Aorta (tissue), 5 donors: ENCODE data around the gene PKP3. TPM values are rescaled to one million over a fixed set of nuclear protein-coding genes. Genes with fewer than 3 reads are reported as not detected.

Source experiments
- ATAC-seq: fragments of 200-7000 bp; cut with Tn5 transposase; one replicate; pipeline ENCODE4 v1.9.1; 2022; ENCODE audit warnings: moderate library complexity; ENCODE audit not compliant: low FRiP score
- DNase-seq, 2 donors: peaks; one replicate each; pipeline ENCODE4 v3.0.0-alpha.2; 2020
- H3K27ac ChIP-seq, 2 donors: one replicate each; pipeline ENCODE4 v1.5.1; 2013; ENCODE audit warnings: low read length in 2 of 2, mild to moderate bottlenecking in 2 of 2, moderate library complexity in 2 of 2, control low read depth in 1 of 2, inconsistent platforms in 1 of 2, low read depth in 1 of 2
- H3K27me3 ChIP-seq, 2 donors: one replicate each; pipeline ENCODE4 v1.6.1; 2013; ENCODE audit warnings: control low read depth in 1 of 2, low read length in 1 of 2, mild to moderate bottlenecking in 1 of 2, moderate library complexity in 1 of 2; ENCODE audit not compliant: insufficient read depth in 2 of 2, control insufficient read depth in 1 of 2
- H3K36me3 ChIP-seq, 2 donors: one replicate each; pipeline ENCODE4 v1.6.1; 2013; ENCODE audit warnings: control low read depth in 1 of 2, low read length in 1 of 2, mild to moderate bottlenecking in 1 of 2; ENCODE audit not compliant: insufficient read depth in 2 of 2, control insufficient read depth in 1 of 2
- H3K4me1 ChIP-seq, 2 donors: one replicate each; pipeline ENCODE4 v1.6.1; 2013; ENCODE audit warnings: low read length in 2 of 2, control low read depth in 1 of 2, mild to moderate bottlenecking in 1 of 2, moderate library complexity in 1 of 2; ENCODE audit not compliant: insufficient read depth in 2 of 2, control insufficient read depth in 1 of 2
- H3K4me3 ChIP-seq, 2 donors: one replicate each; pipeline ENCODE4 v1.5.1; 2013; ENCODE audit warnings: low read length in 2 of 2, control low read depth in 1 of 2, mild to moderate bottlenecking in 1 of 2
- H3K9me3 ChIP-seq: one replicate; pipeline ENCODE4 v1.6.1; 2013; ENCODE audit warnings: mild to moderate bottlenecking, low read length; ENCODE audit not compliant: control insufficient read depth
- WGBS, 2 donors: extraction: QIAGEN DNeasy Blood & Tissue Kit; methylation state at CpG; one replicate each; pipeline ENCODE4 v1.1.7; 2013; 5-methylcytosine and 5-hydroxymethylcytosine counted together
- intact Hi-C, 2 donors: fragments of 100-400 bp; cut with DNase I; formaldehyde crosslinking; loops; one replicate each; pipeline versions ENCODE4 v1.14.2 to v1.15.0; 2022
- polyA plus RNA-seq, 2 donors: library from polyadenylated mRNA; stranded (reverse); fragments of 200-250 nt; gene quantifications; one replicate each; pipeline ENCODE4 v1.2.3, GENCODE V29; 2013
- total RNA-seq, 2 donors: library from RNA; stranded (reverse); fragmentation: NEBNext Ultra II Directional; extraction: Animal tissue kit (Norgen Biotek cat#: 25700); gene quantifications; one replicate each; pipeline ENCODE4 v1.2.1, GENCODE V29; 2021
- donor health status: healthy with polysubstance abuse.
- donor health status: Bipolar disorder and iron deficiency.
- donor health status: DM: no; HTN: no; CAD: no.
- donor health status: DM: no; HTN: no; CAD: no.
- donor health status: DM: yes; HTN: yes; CAD: no.

The PKP3 gene
- total and polyA plus RNA-seq, 4 donors = 0.05 to 10.9 (median 0.42) TPM; not detected in 1

GRCh38 chr11:375065-376025 is 18.7 kb upstream of the PKP3 start:
- intact Hi-C loops = no loop called here
- DNase-seq = no peak
- no peak overlapping the region for H3K27ac ChIP-seq
- H3K36me3 ChIP-seq = no peaks in the 10 kb centered on the region
- no peak for ATAC-seq
- no peaks in the 10 kb centered on the region for H3K27me3 ChIP-seq
- no peak overlapping the region for H3K4me3 ChIP-seq
- WGBS, 2 donors = 93 to 95% methylated on average over 40 to 41 of the region's 41 CpGs
- H3K9me3 ChIP-seq = no peaks in the 10 kb centered on the region
- no peaks in the 10 kb centered on the region for H3K4me1 ChIP-seq

DNA sequence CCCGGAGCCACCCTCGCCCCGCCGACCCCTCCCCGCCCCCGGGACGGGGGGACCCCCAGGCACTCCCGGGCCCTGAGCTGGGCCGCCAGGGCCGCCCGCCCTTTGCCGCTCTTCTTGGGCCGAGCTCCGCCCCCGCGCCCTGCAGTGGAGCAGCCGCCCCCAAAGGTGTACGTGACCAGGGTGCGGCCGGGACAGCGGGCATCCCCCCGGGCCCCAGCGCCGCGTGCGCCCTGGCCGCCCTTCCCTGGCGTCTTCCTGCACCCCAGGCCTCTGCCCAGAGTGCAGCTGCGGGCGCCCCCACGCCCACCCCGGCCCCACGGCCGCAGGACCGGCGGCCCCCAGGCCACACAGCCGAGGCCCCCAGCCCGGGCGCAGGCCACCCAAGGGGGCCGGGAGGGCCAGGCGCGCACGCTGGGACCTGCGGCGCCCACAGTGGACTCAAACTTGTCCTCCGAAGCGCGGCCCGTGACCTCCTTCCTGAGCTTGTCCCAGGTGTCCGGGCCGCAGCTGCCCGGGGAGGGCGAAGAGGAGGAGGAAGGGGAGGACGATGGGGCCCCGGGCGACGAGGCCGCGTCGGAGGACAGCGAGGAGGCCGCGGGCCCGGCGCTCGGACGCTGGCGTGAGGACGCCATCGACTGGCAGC is 17.4 kb upstream of the PKP3 start:
- Histone ChIP-seq H3K4me1 (no peaks in the 10 kb centered on the region), H3K4me3 (no peak overlapping the region), H3K27me3 (no peaks in the 10 kb centered on the region), H3K36me3 (no peaks in the 10 kb centered on the region), H3K9me3 (no peaks in the 10 kb centered on the region), H3K27ac (no peak overlapping the region)
- WGBS, 2 donors = 95 to 96% methylated on average over 69 to 70 of the region's 70 CpGs
- intact Hi-C loops = no loop called here
- ATAC-seq (no peak), DNase-seq (no peak)

GRCh38 chr11:377174-377865 is 16.7 kb upstream of the PKP3 start:
- no peaks in the 10 kb centered on the region for H3K36me3 ChIP-seq
- DNase-seq (no peak), ATAC-seq (no peak)
- intact Hi-C loops = no loop called here
- H3K27ac ChIP-seq = no peak overlapping the region
- no peaks in the 10 kb centered on the region for H3K9me3 ChIP-seq
- no peaks in the 10 kb centered on the region for H3K27me3 ChIP-seq
- H3K4me3 ChIP-seq = no peak overlapping the region
- WGBS, 2 donors = 92 to 94% methylated on average over 34 to 44 of the region's 44 CpGs
- H3K4me1 ChIP-seq = no peaks in the 10 kb centered on the region

GRCh38 chr11:377883-378500 is 16.0 kb upstream of the PKP3 start:
- Histone ChIP-seq H3K4me1 (no peaks in the 10 kb centered on the region), H3K27me3 (no peaks in the 10 kb centered on the region), H3K9me3 (no peaks in the 10 kb centered on the region), H3K4me3 (no peak overlapping the region), H3K27ac (no peak overlapping the region), H3K36me3 (no peaks in the 10 kb centered on the region)
- DNase-seq (no peak), ATAC-seq (no peak)
- 78 to 81% methylated on average over 11 of the region's 11 CpGs for WGBS, 2 donors
- intact Hi-C loops = no loop called here

DNA sequence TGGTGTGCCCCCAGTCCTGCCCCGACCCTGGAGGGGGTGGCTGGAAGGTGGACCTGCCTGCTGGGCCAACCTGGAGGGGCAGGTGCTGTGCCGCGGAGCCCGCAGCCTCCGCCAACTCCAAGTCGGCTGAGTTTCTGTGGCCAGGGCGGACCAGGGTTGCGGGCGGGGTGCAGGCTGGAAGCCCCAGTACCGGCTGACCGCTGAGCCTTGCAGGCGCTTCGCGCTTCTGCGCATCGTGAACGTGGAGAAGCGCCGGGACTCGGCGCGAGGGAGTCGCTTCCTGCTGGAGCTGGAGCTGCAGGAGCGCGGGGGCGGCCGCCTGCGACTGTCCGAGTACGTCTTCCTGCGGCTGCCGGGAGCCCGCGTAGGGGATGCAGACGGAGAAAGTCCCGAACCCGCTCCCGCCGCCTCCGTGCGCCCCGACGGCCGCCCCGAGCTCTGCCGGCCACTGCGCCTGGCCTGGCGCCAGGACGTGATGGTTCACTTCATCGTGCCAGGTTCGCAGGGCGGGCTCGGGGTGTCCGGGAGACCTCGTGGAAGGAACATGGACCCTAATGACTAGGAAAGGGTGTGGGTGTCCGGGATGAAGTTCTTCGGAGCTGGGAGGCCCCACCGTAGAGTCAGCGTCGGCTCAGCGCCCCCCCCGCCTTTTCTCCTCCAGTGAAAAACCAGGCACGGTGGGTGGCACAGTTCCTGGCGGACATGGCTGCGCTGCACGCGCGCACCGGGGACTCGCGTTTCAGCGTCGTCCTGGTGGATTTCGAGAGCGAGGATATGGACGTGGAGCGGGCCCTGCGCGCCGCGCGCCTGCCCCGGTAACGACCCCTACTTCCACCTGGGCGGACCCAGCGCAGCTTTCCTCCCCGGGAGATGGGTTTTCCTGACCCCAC is 14.6 kb upstream of the PKP3 start:
- ATAC-seq (no peak), DNase-seq (no peak)
- H3K4me3 ChIP-seq = no peak overlapping the region
- H3K4me1 ChIP-seq = no peaks in the 10 kb centered on the region
- no peak overlapping the region for H3K27ac ChIP-seq
- no peaks in the 10 kb centered on the region for H3K9me3 ChIP-seq
- 88 to 92% methylated on average over 87 of the region's 87 CpGs for WGBS, 2 donors
- H3K36me3 ChIP-seq = no peaks in the 10 kb centered on the region
- intact Hi-C loops = no loop called here
- no peaks in the 10 kb centered on the region for H3K27me3 ChIP-seq

GRCh38 chr11:380095-380480 is 13.9 kb upstream of the PKP3 start:
- Histone ChIP-seq H3K9me3 (no peaks in the 10 kb centered on the region), H3K4me1 (no peaks in the 10 kb centered on the region), H3K27ac (no peak overlapping the region), H3K27me3 (no peaks in the 10 kb centered on the region), H3K36me3 (no peaks in the 10 kb centered on the region), H3K4me3 (no peak overlapping the region)
- WGBS, 2 donors = 94 to 95% methylated on average over 30 to 35 of the region's 35 CpGs
- ATAC-seq (no peak), DNase-seq (no peak)
- intact Hi-C loops = no loop called here

- Histone ChIP-seq H3K9me3 (no peaks in the 10 kb centered on the region), H3K27me3 (no peaks in the 10 kb centered on the region), H3K4me3 (no peak overlapping the region), H3K36me3 (no peaks in the 10 kb centered on the region), H3K27ac (no peak overlapping the region), H3K4me1 (no peaks in the 10 kb centered on the region)
- intact Hi-C loops = no loop called here
- ATAC-seq = no peak
- 94 to 95% methylated on average over 23 of the region's 23 CpGs for WGBS, 2 donors
- DNase-seq = no peak
Observed at GRCh38 chr11:380491-380890, 13.5 kb upstream of the PKP3 start.

DNA sequence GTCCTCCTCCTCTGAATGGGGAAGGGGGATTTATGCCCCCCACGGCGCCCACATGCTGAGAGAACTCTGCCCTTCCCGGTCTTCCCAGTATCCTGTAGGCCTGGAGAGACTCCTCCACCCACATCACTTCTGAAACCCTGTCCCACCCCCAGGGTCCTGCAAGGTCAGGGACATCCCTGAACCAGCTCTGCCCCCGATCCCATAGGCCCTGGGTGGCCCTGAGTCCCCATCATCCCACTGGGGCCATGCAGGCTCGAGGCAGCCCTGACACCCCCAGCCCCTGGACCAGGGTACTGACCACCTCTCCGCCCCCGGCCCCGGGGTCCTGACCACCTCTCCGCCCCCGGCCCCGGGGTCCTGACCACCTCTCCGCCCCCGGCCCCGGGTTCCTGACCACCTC is 13.0 kb upstream of the PKP3 start:
- 93 to 95% methylated on average over 9 to 14 of the region's 14 CpGs for WGBS, 2 donors
- intact Hi-C loops = no loop called here
- no peaks in the 10 kb centered on the region for H3K27me3 ChIP-seq
- DNase-seq = no peak
- H3K27ac ChIP-seq = no peak overlapping the region
- H3K9me3 ChIP-seq = no peaks in the 10 kb centered on the region
- H3K36me3 ChIP-seq = no peaks in the 10 kb centered on the region
- no peak overlapping the region for H3K4me3 ChIP-seq
- ATAC-seq = no peak
- no peaks in the 10 kb centered on the region for H3K4me1 ChIP-seq
